ENCODE measurements around the gene PCSK1.

- no peak for TF ChIP-seq POLR2AphosphoS5 (IDR thresholded peaks at IDR 0.05)
- TF ChIP-seq CTCF (IDR thresholded peaks at IDR 0.05), result no peak
- TF ChIP-seq POLR2A (IDR thresholded peaks at IDR 0.05), result no peak
Measured at GRCh38 chr5:96404191-96404867, 28.7 kb downstream of the PCSK1 start.

Measured in sigmoid colon (tissue), 4 donors.